ENCODE data around the gene RCOR3.

Gene RCOR3

DNA sequence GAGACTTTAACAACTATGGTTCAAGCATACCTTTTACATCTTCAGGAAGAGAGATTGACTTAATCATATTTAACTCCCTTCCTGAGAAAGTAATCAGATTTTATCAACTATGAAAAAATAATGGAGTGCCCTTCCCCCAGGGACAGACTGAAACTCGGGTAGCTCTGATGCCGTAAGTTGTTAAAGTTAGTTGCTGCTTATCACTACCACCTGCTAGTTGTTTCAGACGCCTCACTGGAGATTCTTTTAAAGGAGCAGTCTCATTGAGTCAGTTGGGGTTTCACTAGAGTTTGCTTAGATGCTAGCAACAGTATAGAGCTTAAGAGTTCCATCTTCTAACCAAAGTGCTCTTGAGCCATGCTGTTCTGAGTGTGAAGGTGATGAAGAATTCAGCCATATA is 50.5 kb downstream of the RCOR3 start:
- Histone ChIP-seq H3K27ac (ENCODE audit: low read length) (no peak overlapping the region), H3K36me3 (ENCODE audit: insufficient read depth, low read length) (peaks cover 55% of the 10 kb centered on the region), H4K20me1 (ENCODE audit: insufficient read depth, low read length) (no peaks in the 10 kb centered on the region), H2AFZ (ENCODE audit: low read depth, low read length) (no peak overlapping the region), H3K4me1 (ENCODE audit: insufficient read depth, low read length) (no peaks in the 10 kb centered on the region), H3K4me2 (ENCODE audit: insufficient read depth, low read length) (no peak overlapping the region), H3K4me3 (ENCODE audit: low read depth in 1 of 2, low read length in 2 of 2) (no peak overlapping the region), H3K27me3 (ENCODE audit: insufficient read depth, low read length, poor library complexity) (no peaks in the 10 kb centered on the region), H3K9me3 (ENCODE audit: insufficient read depth, low read length, severe bottlenecking) (no peaks in the 10 kb centered on the region), H3K9ac (ENCODE audit: low read depth, low read length) (no peak overlapping the region), H3K79me2 (ENCODE audit: insufficient read depth, low read length) (no peaks in the 10 kb centered on the region)
- DNase-seq = no peak
- no peak for ATAC-seq (ENCODE audit: insufficient read depth, low read depth)
- no peak for TF ChIP-seq EZH2 (IDR thresholded peaks at IDR 0.05; ENCODE audit: borderline replicate concordance, low read depth, low read length, severe bottlenecking)
- TF ChIP-seq, protein P1, sequence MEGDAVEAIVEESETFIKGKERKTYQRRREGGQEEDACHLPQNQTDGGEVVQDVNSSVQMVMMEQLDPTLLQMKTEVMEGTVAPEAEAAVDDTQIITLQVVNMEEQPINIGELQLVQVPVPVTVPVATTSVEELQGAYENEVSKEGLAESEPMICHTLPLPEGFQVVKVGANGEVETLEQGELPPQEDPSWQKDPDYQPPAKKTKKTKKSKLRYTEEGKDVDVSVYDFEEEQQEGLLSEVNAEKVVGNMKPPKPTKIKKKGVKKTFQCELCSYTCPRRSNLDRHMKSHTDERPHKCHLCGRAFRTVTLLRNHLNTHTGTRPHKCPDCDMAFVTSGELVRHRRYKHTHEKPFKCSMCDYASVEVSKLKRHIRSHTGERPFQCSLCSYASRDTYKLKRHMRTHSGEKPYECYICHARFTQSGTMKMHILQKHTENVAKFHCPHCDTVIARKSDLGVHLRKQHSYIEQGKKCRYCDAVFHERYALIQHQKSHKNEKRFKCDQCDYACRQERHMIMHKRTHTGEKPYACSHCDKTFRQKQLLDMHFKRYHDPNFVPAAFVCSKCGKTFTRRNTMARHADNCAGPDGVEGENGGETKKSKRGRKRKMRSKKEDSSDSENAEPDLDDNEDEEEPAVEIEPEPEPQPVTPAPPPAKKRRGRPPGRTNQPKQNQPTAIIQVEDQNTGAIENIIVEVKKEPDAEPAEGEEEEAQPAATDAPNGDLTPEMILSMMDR (IDR thresholded peaks at IDR 0.05; ENCODE audit: borderline replicate concordance, extremely low read depth, low read length, poor library complexity, severe bottlenecking) = no peak

DNA sequence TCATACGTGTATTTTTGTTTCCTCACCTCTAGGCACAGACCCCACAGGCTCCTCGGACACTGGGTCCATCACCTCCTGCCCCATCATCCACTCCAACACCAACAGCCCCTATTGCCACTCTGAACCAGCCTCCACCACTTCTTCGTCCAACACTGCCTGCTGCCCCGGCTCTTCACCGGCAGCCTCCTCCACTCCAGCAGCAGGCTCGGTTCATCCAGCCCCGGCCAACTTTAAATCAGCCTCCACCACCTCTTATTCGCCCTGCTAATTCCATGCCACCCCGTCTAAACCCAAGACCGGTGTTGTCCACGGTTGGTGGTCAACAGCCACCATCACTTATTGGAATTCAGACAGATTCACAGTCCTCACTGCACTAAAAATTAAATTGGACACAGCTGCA is 54.2 kb downstream of the RCOR3 start:
- no peaks in the 10 kb centered on the region for H4K20me1 ChIP-seq (ENCODE audit: insufficient read depth, low read length)
- ATAC-seq (ENCODE audit: insufficient read depth, low read depth) = no peak
- TF ChIP-seq, protein P1 (IDR thresholded peaks at IDR 0.05; ENCODE audit: borderline replicate concordance, extremely low read depth, low read length, poor library complexity, severe bottlenecking) = no peak
- no peak for TF ChIP-seq EZH2 (IDR thresholded peaks at IDR 0.05; ENCODE audit: borderline replicate concordance, low read depth, low read length, severe bottlenecking)

DNA sequence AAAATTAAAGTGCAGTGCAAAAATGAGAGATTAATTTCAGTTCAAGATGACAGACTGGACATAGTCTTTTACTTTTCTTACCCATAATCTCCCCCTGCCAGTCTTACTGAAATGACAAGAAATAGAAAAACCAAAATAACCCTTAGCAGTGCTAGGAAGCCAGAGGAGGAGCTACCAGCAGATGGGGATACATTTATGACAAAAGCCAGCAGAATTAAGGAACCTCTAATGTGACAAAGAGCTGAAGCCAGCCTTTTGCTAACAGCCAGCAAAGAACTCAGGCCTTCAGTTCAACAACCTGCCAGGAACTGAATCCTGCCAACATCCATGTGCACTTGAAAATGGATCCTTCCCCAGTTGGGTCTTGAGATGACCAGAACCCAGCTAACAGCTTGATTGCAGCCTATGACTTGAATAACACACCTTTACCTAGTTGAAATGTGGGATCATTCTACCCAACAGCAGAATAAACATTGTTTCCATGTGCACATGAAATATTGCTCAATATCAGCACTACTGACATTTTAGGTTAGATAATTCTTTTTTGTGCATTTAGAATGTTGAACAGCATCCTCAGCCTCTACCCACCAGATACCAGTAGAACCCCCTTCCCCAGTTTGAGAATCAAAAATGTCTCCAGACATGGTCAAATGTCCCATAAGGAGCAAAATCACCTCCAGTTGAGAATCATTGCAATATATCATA is 59.6 kb downstream of the RCOR3 start:
- ATAC-seq (ENCODE audit: insufficient read depth, low read depth) = no peak

More for the DNA sequence above, 54.2 kb downstream of the RCOR3 start:
- H3K36me3 ChIP-seq (ENCODE audit: insufficient read depth, low read length) = peaks cover 49% of the 10 kb centered on the region
- no peak overlapping the region for H3K4me2 ChIP-seq (ENCODE audit: insufficient read depth, low read length)
- no peaks in the 10 kb centered on the region for H3K27me3 ChIP-seq (ENCODE audit: insufficient read depth, low read length, poor library complexity)
- H3K4me3 ChIP-seq (ENCODE audit: low read depth in 1 of 2, low read length in 2 of 2) = no peak overlapping the region
- H3K27ac ChIP-seq (ENCODE audit: low read length) = no peak overlapping the region
- no peaks in the 10 kb centered on the region for H3K9me3 ChIP-seq (ENCODE audit: insufficient read depth, low read length, severe bottlenecking)
- H3K79me2 ChIP-seq (ENCODE audit: insufficient read depth, low read length) = no peaks in the 10 kb centered on the region
- DNase-seq = no peak
- no peaks in the 10 kb centered on the region for H3K4me1 ChIP-seq (ENCODE audit: insufficient read depth, low read length)
- H3K9ac ChIP-seq (ENCODE audit: low read depth, low read length) = no peak overlapping the region
- no peak overlapping the region for H2AFZ ChIP-seq (ENCODE audit: low read depth, low read length)

More for the DNA sequence above, 59.6 kb downstream of the RCOR3 start:
- peaks cover 8% of the 10 kb centered on the region for H3K27me3 ChIP-seq (ENCODE audit: insufficient read depth, low read length, poor library complexity)
- no peak overlapping the region for H3K27ac ChIP-seq (ENCODE audit: low read length)
- H3K4me3 ChIP-seq (ENCODE audit: low read depth in 1 of 2, low read length in 2 of 2) = no peak overlapping the region
- H3K79me2 ChIP-seq (ENCODE audit: insufficient read depth, low read length) = no peaks in the 10 kb centered on the region
- no peak overlapping the region for H3K4me2 ChIP-seq (ENCODE audit: insufficient read depth, low read length)
- H4K20me1 ChIP-seq (ENCODE audit: insufficient read depth, low read length) = no peaks in the 10 kb centered on the region
- H2AFZ ChIP-seq (ENCODE audit: low read depth, low read length) = no peak overlapping the region
- H3K9me3 ChIP-seq (ENCODE audit: insufficient read depth, low read length, severe bottlenecking) = no peaks in the 10 kb centered on the region
- TF ChIP-seq, protein P1 (IDR thresholded peaks at IDR 0.05; ENCODE audit: borderline replicate concordance, extremely low read depth, low read length, poor library complexity, severe bottlenecking) = no peak
- no peak for TF ChIP-seq EZH2 (IDR thresholded peaks at IDR 0.05; ENCODE audit: borderline replicate concordance, low read depth, low read length, severe bottlenecking)
- no peak for DNase-seq
- H3K4me1 ChIP-seq (ENCODE audit: insufficient read depth, low read length) = no peaks in the 10 kb centered on the region
- peaks cover 15% of the 10 kb centered on the region for H3K36me3 ChIP-seq (ENCODE audit: insufficient read depth, low read length)
- H3K9ac ChIP-seq (ENCODE audit: low read depth, low read length) = no peak overlapping the region

Measured in DND-41 (cell line).